Immature natural killer cell (primary cell): ENCODE results near the gene SERPINH1. TPM values are rescaled to one million over a fixed set of nuclear protein-coding genes. Genes with fewer than 3 reads are reported as not detected.
A peak's percentile ranks its signal among the peaks of the same experiment; 100 is the strongest.
"Not testable (repeated sequence)": the region's sequence is repeated elsewhere in the genome, so short reads cannot be mapped to it uniquely, and the experiment has no call there.

Source experiments
- DNase-seq, 3 donors: peaks; one replicate each; pipeline ENCODE4 v3.0.0; 2022; ENCODE audit warnings: mixed read lengths in 1 of 3
- H3K27ac Mint-ChIP-seq, 6 donors: one replicate each; pipeline ENCODE4 v1.8.0; 2020; ENCODE audit warnings: mixed read lengths in 6 of 6, mild to moderate bottlenecking in 5 of 6, inconsistent platforms in 4 of 6, moderate library complexity in 3 of 6
- H3K27me3 Mint-ChIP-seq, 3 donors: one replicate each; pipeline ENCODE4 v1.8.0; 2020 to 2021; ENCODE audit warnings: low read depth in 3 of 3, mild to moderate bottlenecking in 3 of 3, mixed read lengths in 3 of 3, moderate library complexity in 3 of 3, inconsistent platforms in 1 of 3
- H3K36me3 Mint-ChIP-seq, 3 donors: one replicate each; pipeline ENCODE4 v1.8.0; 2020; ENCODE audit warnings: mixed read lengths in 3 of 3, inconsistent platforms in 2 of 3, mild to moderate bottlenecking in 2 of 3
- H3K4me1 Mint-ChIP-seq, 2 donors: one replicate each; pipeline ENCODE4 v1.8.0; 2020; ENCODE audit warnings: inconsistent platforms in 2 of 2, mild to moderate bottlenecking in 2 of 2, mixed read lengths in 2 of 2, moderate library complexity in 1 of 2
- H3K4me3 Mint-ChIP-seq, 5 donors: one replicate each; pipeline ENCODE4 v1.8.0; 2020; ENCODE audit warnings: mild to moderate bottlenecking in 5 of 5, mixed read lengths in 5 of 5, inconsistent platforms in 3 of 5, moderate library complexity in 3 of 5
- H3K9me3 Mint-ChIP-seq, 6 donors: one replicate each; pipeline ENCODE4 v1.8.0; 2020; ENCODE audit warnings: mild to moderate bottlenecking in 6 of 6, mixed read lengths in 6 of 6, inconsistent platforms in 4 of 6, moderate library complexity in 3 of 6
- polyA plus RNA-seq, 3 donors: library from polyadenylated mRNA; unstranded; fragments of 300-500 nt; fragmentation: Illumina TruSeq; gene quantifications; one replicate each; pipeline ENCODE4 v1.2.3, GENCODE V29; 2021

SERPINH1 gene
- polyA plus RNA-seq, 3 donors from 2014 or later, result 3.4 to 8.4 (median 4.5) TPM

- H3K9me3 Mint-ChIP-seq, result no peaks in the 10 kb centered on the region
- H3K27ac Mint-ChIP-seq, result no peak overlapping the region
- peaks cover 3 to 6% (median 3%) of the 10 kb centered on the region in 3 donors for H3K27me3 Mint-ChIP-seq
- H3K4me3 Mint-ChIP-seq, result peak overlapping the region in 1 of 5 donors; percentile 64
- peaks cover 17 to 19% of the 10 kb centered on the region in 2 donors for H3K4me1 Mint-ChIP-seq
- DNase-seq, result peak; percentile 22 to 46 (median 46)
- peaks cover 9 to 11% (median 9%) of the 10 kb centered on the region in 3 donors for H3K36me3 Mint-ChIP-seq
These were observed 15.2 kb downstream of the SERPINH1 start for GRCh38 chr11:75577207-75577606.

- Mint-ChIP-seq H3K27ac (no peak overlapping the region), H3K9me3 (no peaks in the 10 kb centered on the region), H3K36me3 (peaks cover 0 to under 1% (median 0%) of the 10 kb centered on the region in 3 donors), H3K27me3 (peaks cover 3 to 6% (median 3%) of the 10 kb centered on the region in 3 donors), H3K4me3 (no peak overlapping the region), H3K4me1 (peaks cover 26 to 30% of the 10 kb centered on the region in 2 donors)
- no peak for DNase-seq
These were observed 16.9 kb downstream of the SERPINH1 start for GRCh38 chr11:75578977-75579376.

- Mint-ChIP-seq H3K4me1 (peaks cover 26 to 35% of the 10 kb centered on the region in 2 donors), H3K4me3 (no peak overlapping the region), H3K27me3 (peaks cover 3 to 6% (median 3%) of the 10 kb centered on the region in 3 donors), H3K9me3 (no peaks in the 10 kb centered on the region), H3K27ac (no peak overlapping the region), H3K36me3 (no peaks in the 10 kb centered on the region)
- no peak for DNase-seq
These were observed 17.8 kb downstream of the SERPINH1 start for GRCh38 chr11:75579841-75580240.

GRCh38 chr11:75582506-75582894 is 20.4 kb downstream of the SERPINH1 start:
- peak overlapping the region; percentile 48 to 91 (median 58) for H3K27ac Mint-ChIP-seq
- no peak for DNase-seq
- H3K36me3 Mint-ChIP-seq, result no peaks in the 10 kb centered on the region
- peak overlapping the region; percentile 68 to 90 (median 84) for H3K4me3 Mint-ChIP-seq
- peaks cover 3 to 7% (median 5%) of the 10 kb centered on the region in 3 donors for H3K27me3 Mint-ChIP-seq
- peaks cover 11 to 22% of the 10 kb centered on the region in 2 donors for H3K4me1 Mint-ChIP-seq
- H3K9me3 Mint-ChIP-seq, result no peaks in the 10 kb centered on the region

- H3K4me1 Mint-ChIP-seq, result peaks cover 11 to 20% of the 10 kb centered on the region in 2 donors
- no peaks in the 10 kb centered on the region for H3K9me3 Mint-ChIP-seq
- no peaks in the 10 kb centered on the region for H3K36me3 Mint-ChIP-seq
These were observed 21.1 kb downstream of the SERPINH1 start for GRCh38 chr11:75582895-75583717.

GRCh38 chr11:75583718-75584658 is 21.9 kb downstream of the SERPINH1 start:
- Mint-ChIP-seq H3K27ac (peak overlapping the region in 5 of 6 donors; percentile 31 to 49 (median 40)), H3K4me3 (peak overlapping the region; percentile 76 to 80 (median 80)), H3K27me3 (peaks cover 2 to 6% (median 3%) of the 10 kb centered on the region in 3 donors), H3K36me3 (no peaks in the 10 kb centered on the region), H3K4me1 (peaks cover 11 to 20% of the 10 kb centered on the region in 2 donors), H3K9me3 (no peaks in the 10 kb centered on the region)
- DNase-seq, result no peak

More at GRCh38 chr11:75582895-75583717, 21.1 kb downstream of the SERPINH1 start:
- H3K27ac Mint-ChIP-seq, result peak overlapping the region; percentile 48 to 91 (median 58)
- peaks cover 3 to 5% (median 5%) of the 10 kb centered on the region in 3 donors for H3K27me3 Mint-ChIP-seq
- peak; percentile 38 to 52 (median 50) for DNase-seq
- peak overlapping the region; percentile 68 to 90 (median 84) for H3K4me3 Mint-ChIP-seq

GRCh38 chr11:75584659-75585292 is 22.7 kb downstream of the SERPINH1 start:
- not testable (repeated sequence) for DNase-seq, H3K36me3 Mint-ChIP-seq, H3K9me3 Mint-ChIP-seq, H3K27me3 Mint-ChIP-seq
- H3K4me3 Mint-ChIP-seq, result peak overlapping the region; percentile 76 to 80 (median 80)
- H3K27ac Mint-ChIP-seq, result peak overlapping the region in 3 of 6 donors; percentile 12 to 61 (median 47)
- H3K4me1 Mint-ChIP-seq, result peaks cover 11 to 20% of the 10 kb centered on the region in 2 donors

GRCh38 chr11:75585293-75585670 is 23.2 kb downstream of the SERPINH1 start:
- peak overlapping the region in 1 of 6 donors; percentile 47 for H3K27ac Mint-ChIP-seq
- no peak for DNase-seq
- H3K4me1 Mint-ChIP-seq, result peaks cover 11 to 20% of the 10 kb centered on the region in 2 donors
- no peaks in the 10 kb centered on the region for H3K36me3 Mint-ChIP-seq
- peaks cover 3 to 7% (median 5%) of the 10 kb centered on the region in 3 donors for H3K27me3 Mint-ChIP-seq
- H3K4me3 Mint-ChIP-seq, result peak overlapping the region in 4 of 5 donors; percentile 19 to 80 (median 79)
- no peaks in the 10 kb centered on the region for H3K9me3 Mint-ChIP-seq

- Mint-ChIP-seq H3K9me3 (no peaks in the 10 kb centered on the region), H3K27ac (no peak overlapping the region), H3K4me3 (no peak overlapping the region), H3K36me3 (no peaks in the 10 kb centered on the region), H3K27me3 (peaks cover 3 to 7% (median 5%) of the 10 kb centered on the region in 3 donors), H3K4me1 (peaks cover 11 to 20% of the 10 kb centered on the region in 2 donors)
- no peak for DNase-seq
These were observed 24.3 kb downstream of the SERPINH1 start for GRCh38 chr11:75586395-75586794.

- peaks cover 0 to 5% (median 5%) of the 10 kb centered on the region in 3 donors for H3K27me3 Mint-ChIP-seq
- H3K36me3 Mint-ChIP-seq, result no peaks in the 10 kb centered on the region
- no peak overlapping the region for H3K4me3 Mint-ChIP-seq
- H3K9me3 Mint-ChIP-seq, result no peaks in the 10 kb centered on the region
- peaks cover 12 to 22% of the 10 kb centered on the region in 2 donors for H3K4me1 Mint-ChIP-seq
- no peak for DNase-seq
- no peak overlapping the region for H3K27ac Mint-ChIP-seq
These were observed 26.0 kb downstream of the SERPINH1 start for GRCh38 chr11:75588051-75588481.

GRCh38 chr11:75589051-75589450 is 27.0 kb downstream of the SERPINH1 start:
- Mint-ChIP-seq H3K27ac (peak overlapping the region in 1 of 6 donors; percentile 15), H3K9me3 (no peaks in the 10 kb centered on the region), H3K27me3 (peaks cover 0 to 6% (median 5%) of the 10 kb centered on the region in 3 donors), H3K4me3 (no peak overlapping the region), H3K36me3 (no peaks in the 10 kb centered on the region), H3K4me1 (peaks cover 13 to 20% of the 10 kb centered on the region in 2 donors)
- no peak for DNase-seq

GRCh38 chr11:75589933-75590332 is 27.9 kb downstream of the SERPINH1 start:
- H3K36me3 Mint-ChIP-seq, result no peaks in the 10 kb centered on the region
- H3K4me1 Mint-ChIP-seq, result peaks cover 13 to 14% of the 10 kb centered on the region in 2 donors
- DNase-seq, result no peak
- H3K27me3 Mint-ChIP-seq, result peaks cover 0 to 6% (median 5%) of the 10 kb centered on the region in 3 donors
- H3K4me3 Mint-ChIP-seq, result no peak overlapping the region
- H3K27ac Mint-ChIP-seq, result peak overlapping the region in 1 of 6 donors; percentile 22
- H3K9me3 Mint-ChIP-seq, result no peaks in the 10 kb centered on the region

GRCh38 chr11:75591371-75591770 is 29.3 kb downstream of the SERPINH1 start:
- no peaks in the 10 kb centered on the region for H3K9me3 Mint-ChIP-seq
- peaks cover 12 to 13% of the 10 kb centered on the region in 2 donors for H3K4me1 Mint-ChIP-seq
- peaks cover under 1 to 6% (median 3%) of the 10 kb centered on the region in 3 donors for H3K27me3 Mint-ChIP-seq
- DNase-seq, result no peak
- no peak overlapping the region for H3K27ac Mint-ChIP-seq
- H3K4me3 Mint-ChIP-seq, result no peak overlapping the region
- H3K36me3 Mint-ChIP-seq, result no peaks in the 10 kb centered on the region
